Measurements from ENCODE around the gene RPS6KA4. TPM values are rescaled to one million over a fixed set of nuclear protein-coding genes. Genes with fewer than 3 reads are reported as not detected.

Gene RPS6KA4
- total RNA-seq, 1 experiment from 2014 or later, result 67.3 TPM

DNA sequence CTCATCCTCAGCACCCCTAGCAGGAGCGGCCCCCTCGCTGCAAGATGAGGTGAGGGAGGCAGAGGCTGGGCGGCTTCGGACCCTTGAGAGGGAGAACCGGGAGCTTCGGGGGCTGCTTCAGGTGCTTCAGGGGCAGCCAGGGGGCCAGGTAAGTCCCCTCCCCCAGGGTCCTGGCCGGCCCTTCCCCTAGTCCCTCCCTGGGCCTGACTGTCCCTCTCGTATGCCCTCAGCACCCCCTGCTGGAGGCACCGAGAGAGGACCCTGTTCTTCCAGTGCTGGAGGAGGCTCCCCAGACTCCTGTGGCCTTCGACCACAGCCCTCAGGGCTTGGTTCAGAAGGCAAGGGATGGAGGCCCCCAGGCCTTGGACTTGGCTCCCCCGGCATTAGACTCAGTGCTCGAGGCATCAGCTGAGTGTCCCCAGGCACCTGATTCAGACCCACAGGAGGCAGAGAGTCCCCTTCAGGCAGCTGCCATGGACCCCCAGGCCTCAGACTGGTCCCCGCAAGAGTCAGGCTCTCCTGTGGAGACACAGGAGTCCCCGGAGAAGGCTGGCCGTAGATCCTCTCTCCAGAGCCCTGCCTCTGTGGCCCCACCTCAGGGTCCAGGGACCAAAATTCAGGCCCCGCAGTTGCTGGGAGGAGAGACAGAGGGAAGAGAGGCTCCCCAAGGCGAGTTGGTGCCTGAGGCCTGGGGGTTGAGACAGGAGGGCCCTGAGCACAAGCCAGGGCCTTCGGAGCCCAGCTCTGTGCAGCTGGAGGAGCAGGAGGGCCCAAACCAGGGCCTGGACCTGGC is 15.0 kb upstream of the RPS6KA4 start:
- no peak for DNase-seq (ENCODE audit: low read depth, low spot score)
- H3K9ac ChIP-seq (ENCODE audit: low read length), result no peak overlapping the region
- RAD21 ChIA-PET (ENCODE audit: low non-redundant PET in 1 of 2, low total read pairs in 2 of 2, uncharacterized antibody in 2 of 2, unreplicated experiment in 2 of 2), result interaction anchor here in 1 of 2 experiments (0.6 kb wide), 1 partner anchor 139 kb away, joined by 4 read pairs; no protein-coding TSS in a partner anchor
- no peaks in the 10 kb centered on the region for H3K9me2 ChIP-seq (ENCODE audit: insufficient read depth)
- H2AFZ ChIP-seq (ENCODE audit: low read depth, low read length, poor library complexity, severe bottlenecking), result no peak overlapping the region
- no peaks in the 10 kb centered on the region for H3K36me3 ChIP-seq (ENCODE audit: control insufficient read depth in 1 of 2, insufficient read depth in 2 of 2, low read length in 2 of 2)
- H3K4me2 ChIP-seq (ENCODE audit: low read length), result no peak overlapping the region; the same call in 1 of the 2 replicates
- CTCF ChIA-PET, result interaction anchor here (1.8 to 3.9 kb wide), 3 partner anchors 12 to 27 kb away, joined by 16 to 46 read pairs (median 27); partner anchors contain the start of genes PRDX5 and TRMT112
- H3K79me2 ChIP-seq (ENCODE audit: insufficient read depth, low read length), result no peaks in the 10 kb centered on the region
- POLR2A ChIA-PET, result no interaction called here
- H3K27ac ChIP-seq (ENCODE audit: low read depth, low read length), result no peak overlapping the region
- H3K4me3 ChIP-seq (replicated peaks in 1 of 2; ENCODE audit: low read depth in 1 of 2, low read length in 2 of 2), result no peak overlapping the region
- no peaks in the 10 kb centered on the region for H3K27me3 ChIP-seq (ENCODE audit: insufficient read depth, low read length)
- no TSS peak for BruUV-seq (replicated peaks)
- TF ChIP-seq, protein P1, sequence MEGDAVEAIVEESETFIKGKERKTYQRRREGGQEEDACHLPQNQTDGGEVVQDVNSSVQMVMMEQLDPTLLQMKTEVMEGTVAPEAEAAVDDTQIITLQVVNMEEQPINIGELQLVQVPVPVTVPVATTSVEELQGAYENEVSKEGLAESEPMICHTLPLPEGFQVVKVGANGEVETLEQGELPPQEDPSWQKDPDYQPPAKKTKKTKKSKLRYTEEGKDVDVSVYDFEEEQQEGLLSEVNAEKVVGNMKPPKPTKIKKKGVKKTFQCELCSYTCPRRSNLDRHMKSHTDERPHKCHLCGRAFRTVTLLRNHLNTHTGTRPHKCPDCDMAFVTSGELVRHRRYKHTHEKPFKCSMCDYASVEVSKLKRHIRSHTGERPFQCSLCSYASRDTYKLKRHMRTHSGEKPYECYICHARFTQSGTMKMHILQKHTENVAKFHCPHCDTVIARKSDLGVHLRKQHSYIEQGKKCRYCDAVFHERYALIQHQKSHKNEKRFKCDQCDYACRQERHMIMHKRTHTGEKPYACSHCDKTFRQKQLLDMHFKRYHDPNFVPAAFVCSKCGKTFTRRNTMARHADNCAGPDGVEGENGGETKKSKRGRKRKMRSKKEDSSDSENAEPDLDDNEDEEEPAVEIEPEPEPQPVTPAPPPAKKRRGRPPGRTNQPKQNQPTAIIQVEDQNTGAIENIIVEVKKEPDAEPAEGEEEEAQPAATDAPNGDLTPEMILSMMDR (IDR thresholded peaks at IDR 0.05 in 2 of 3, conservative IDR thresholded peaks at IDR 0.05 in 1 of 3; ENCODE audit: borderline replicate concordance in 1 of 3, insufficient read depth in 1 of 3, low read depth in 2 of 3, low read length in 2 of 3), result peak in 2 of 3 experiments; percentile 35 to 55; a peak in 4 of 6 replicates
- no peak for TF ChIP-seq CBX3 (IDR thresholded peaks at IDR 0.05; ENCODE audit: low read depth)
- ATAC-seq, result 0 out of 2 replicates have a peak, but pooled peaks have one; percentile 15
- no peaks in the 10 kb centered on the region for H4K20me1 ChIP-seq (ENCODE audit: insufficient read depth)
- intact Hi-C loops (cut with micrococcal nuclease), result loop anchor here (5.0 kb wide), 1 partner anchor 37 kb away; the partner anchor contains the start of gene ESRRA
- no peaks in the 10 kb centered on the region for H3K9me3 ChIP-seq (ENCODE audit: control insufficient read depth in 1 of 2, insufficient read depth in 1 of 2, low read depth in 1 of 2, low read length in 2 of 2)
- peaks cover 14 to 39% of the 10 kb centered on the region in 2 experiments for H3K4me1 ChIP-seq (ENCODE audit: control insufficient read depth in 1 of 2, insufficient read depth in 2 of 2, low read length in 2 of 2)

DNA sequence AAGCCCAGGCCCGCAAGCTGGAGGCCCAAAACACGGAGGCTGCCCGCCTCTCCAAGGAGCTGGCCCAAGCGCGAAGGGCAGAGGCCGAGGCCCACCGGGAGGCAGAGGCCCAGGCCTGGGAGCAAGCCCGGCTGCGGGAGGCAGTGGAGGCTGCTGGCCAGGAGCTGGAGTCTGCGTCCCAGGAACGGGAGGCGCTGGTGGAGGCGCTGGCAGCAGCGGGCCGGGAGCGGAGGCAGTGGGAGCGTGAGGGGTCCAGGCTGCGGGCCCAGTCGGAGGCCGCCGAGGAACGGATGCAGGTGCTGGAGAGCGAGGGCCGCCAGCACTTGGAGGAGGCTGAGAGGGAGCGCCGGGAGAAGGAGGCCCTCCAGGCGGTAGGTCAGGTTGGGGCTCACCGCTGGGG is 14.2 kb upstream of the RPS6KA4 start:
- RAD21 ChIA-PET (ENCODE audit: low non-redundant PET in 1 of 2, low total read pairs in 2 of 2, uncharacterized antibody in 2 of 2, unreplicated experiment in 2 of 2), result no interaction called here
- Histone ChIP-seq H3K4me2 (ENCODE audit: low read length) (no peak overlapping the region), H3K9me3 (ENCODE audit: control insufficient read depth in 1 of 2, insufficient read depth in 1 of 2, low read depth in 1 of 2, low read length in 2 of 2) (no peaks in the 10 kb centered on the region), H3K9me2 (ENCODE audit: insufficient read depth) (no peaks in the 10 kb centered on the region), H3K79me2 (ENCODE audit: insufficient read depth, low read length) (no peaks in the 10 kb centered on the region), H2AFZ (ENCODE audit: low read depth, low read length, poor library complexity, severe bottlenecking) (no peak overlapping the region), H4K20me1 (ENCODE audit: insufficient read depth) (no peaks in the 10 kb centered on the region), H3K4me3 (replicated peaks in 1 of 2; ENCODE audit: low read depth in 1 of 2, low read length in 2 of 2) (no peak overlapping the region), H3K4me1 (ENCODE audit: control insufficient read depth in 1 of 2, insufficient read depth in 2 of 2, low read length in 2 of 2) (peaks cover 14 to 39% of the 10 kb centered on the region in 2 experiments), H3K27ac (ENCODE audit: low read depth, low read length) (no peak overlapping the region; the same call in 1 of the 2 replicates), H3K27me3 (ENCODE audit: insufficient read depth, low read length) (no peaks in the 10 kb centered on the region), H3K9ac (ENCODE audit: low read length) (no peak overlapping the region), H3K36me3 (ENCODE audit: control insufficient read depth in 1 of 2, insufficient read depth in 2 of 2, low read length in 2 of 2) (no peaks in the 10 kb centered on the region)
- no peak for ATAC-seq
- CTCF ChIA-PET, result interaction anchor here (1.8 kb wide), 2 partner anchors 10 to 27 kb away, joined by 6 to 8 read pairs; partner anchors contain the start of genes PRDX5 and TRMT112
- BruUV-seq (replicated peaks), result no TSS peak
- no peak for DNase-seq (ENCODE audit: low read depth, low spot score)
- intact Hi-C loops (cut with micrococcal nuclease), result loop anchor here (5.0 kb wide), 1 partner anchor 37 kb away; the partner anchor contains the start of gene ESRRA
- POLR2A ChIA-PET, result no interaction called here
- TF ChIP-seq, protein P2, sequence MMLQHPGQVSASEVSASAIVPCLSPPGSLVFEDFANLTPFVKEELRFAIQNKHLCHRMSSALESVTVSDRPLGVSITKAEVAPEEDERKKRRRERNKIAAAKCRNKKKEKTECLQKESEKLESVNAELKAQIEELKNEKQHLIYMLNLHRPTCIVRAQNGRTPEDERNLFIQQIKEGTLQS (IDR thresholded peaks at IDR 0.05), result no peak
- TF ChIP-seq, protein P3, sequence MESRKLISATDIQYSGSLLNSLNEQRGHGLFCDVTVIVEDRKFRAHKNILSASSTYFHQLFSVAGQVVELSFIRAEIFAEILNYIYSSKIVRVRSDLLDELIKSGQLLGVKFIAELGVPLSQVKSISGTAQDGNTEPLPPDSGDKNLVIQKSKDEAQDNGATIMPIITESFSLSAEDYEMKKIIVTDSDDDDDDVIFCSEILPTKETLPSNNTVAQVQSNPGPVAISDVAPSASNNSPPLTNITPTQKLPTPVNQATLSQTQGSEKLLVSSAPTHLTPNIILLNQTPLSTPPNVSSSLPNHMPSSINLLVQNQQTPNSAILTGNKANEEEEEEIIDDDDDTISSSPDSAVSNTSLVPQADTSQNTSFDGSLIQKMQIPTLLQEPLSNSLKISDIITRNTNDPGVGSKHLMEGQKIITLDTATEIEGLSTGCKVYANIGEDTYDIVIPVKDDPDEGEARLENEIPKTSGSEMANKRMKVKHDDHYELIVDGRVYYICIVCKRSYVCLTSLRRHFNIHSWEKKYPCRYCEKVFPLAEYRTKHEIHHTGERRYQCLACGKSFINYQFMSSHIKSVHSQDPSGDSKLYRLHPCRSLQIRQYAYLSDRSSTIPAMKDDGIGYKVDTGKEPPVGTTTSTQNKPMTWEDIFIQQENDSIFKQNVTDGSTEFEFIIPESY (IDR thresholded peaks at IDR 0.05; ENCODE audit: extremely low read depth, insufficient replicate concordance, low read length), result no peak
- TF ChIP-seq, protein P1 (IDR thresholded peaks at IDR 0.05 in 2 of 3, conservative IDR thresholded peaks at IDR 0.05 in 1 of 3; ENCODE audit: borderline replicate concordance in 1 of 3, insufficient read depth in 1 of 3, low read depth in 2 of 3, low read length in 2 of 3), result no peak
- TF ChIP-seq CEBPB (IDR thresholded peaks at IDR 0.05; ENCODE audit: low read depth) (no peak), TCF7L2 (IDR thresholded peaks at IDR 0.05; ENCODE audit: borderline replicate concordance, extremely low read depth, insufficient read depth, insufficient read length) (no peak)

Measured in HCT116 (cell line).